GM12892 (cell line): Measurements from ENCODE around the gene EPAS1.

Experiments used
- POLR2AphosphoS5 ChIP-seq: IDR thresholded peaks from 2 replicates; pipeline ENCODE4 v1.6.1; 2011; ENCODE audit warnings: low read depth, low read length, control low read depth
- TAF1 ChIP-seq: IDR thresholded peaks from 2 replicates; pipeline ENCODE4 v1.6.1; 2011; ENCODE audit warnings: low read depth, mild to moderate bottlenecking, control low read depth, low read length, borderline replicate concordance

DNA sequence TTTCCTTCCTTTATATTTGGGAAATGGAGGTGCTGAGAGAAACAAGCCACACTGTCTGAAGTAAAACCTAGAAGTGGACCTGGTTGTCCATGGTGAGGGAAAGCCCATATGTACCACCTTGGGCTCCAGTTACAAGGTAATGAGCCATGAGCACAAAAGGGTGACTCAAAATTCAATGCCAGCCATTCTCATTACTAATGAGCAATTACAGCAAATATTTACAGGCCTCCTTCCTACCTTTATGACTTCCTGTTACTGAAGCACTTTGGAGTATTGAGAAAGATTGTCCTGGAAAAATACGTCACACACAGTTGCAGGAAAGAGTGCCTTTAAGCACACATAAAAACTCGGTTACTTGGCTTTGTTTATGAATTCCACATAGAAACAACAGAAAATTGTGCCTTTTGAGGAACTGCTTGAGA lies 9.1 kb downstream of the EPAS1 start:
- TF ChIP-seq POLR2AphosphoS5 (no peak), TAF1 (no peak)
